ENCODE measurements around the gene MAPKAPK2.

GRCh38 chr1:206674745-206675175 is 9.9 kb upstream of the MAPKAPK2 start:
- TF ChIP-seq YY1 (IDR thresholded peaks at IDR 0.05; ENCODE audit: low read depth) (no peak), TAF1 (IDR thresholded peaks at IDR 0.05; ENCODE audit: low read depth) (no peak), REST (IDR thresholded peaks at IDR 0.05; ENCODE audit: low read depth) (no peak), ZBTB7A (IDR thresholded peaks at IDR 0.05; ENCODE audit: low read depth) (no peak), FOXM1 (IDR thresholded peaks at IDR 0.05; ENCODE audit: borderline replicate concordance, low read depth) (no peak), TCF12 (IDR thresholded peaks at IDR 0.05; ENCODE audit: low read depth) (no peak)
